Breast epithelium (tissue), 4 donors: ENCODE measurements around the gene PPP1CA. TPM values are rescaled to one million over a fixed set of nuclear protein-coding genes. Genes with fewer than 3 reads are reported as not detected.

Source experiments
- DNase-seq, 2 donors: peaks; one replicate each; pipeline ENCODE4 v3.0.0-alpha.2; 2019; ENCODE audit warnings: low spot score in 2 of 2
- H3K27ac ChIP-seq, 2 donors: fragments of 200-600 bp; sonication (generic) in 1 of 2; one replicate each; pipeline ENCODE4 v1.5.1; 2016 to 2019; ENCODE audit warnings: mild to moderate bottlenecking in 1 of 2
- H3K27me3 ChIP-seq, 2 donors: fragments of 200-600 bp; sonication (generic) in 1 of 2; one replicate each; pipeline versions ENCODE4 v1.5.1 to v1.6.0; 2017 to 2019; ENCODE audit warnings: control low read depth in 1 of 2, mild to moderate bottlenecking in 1 of 2
- H3K36me3 ChIP-seq: fragments of 200-600 bp; one replicate; pipeline ENCODE4 v1.5.1; 2019
- H3K4me1 ChIP-seq, 2 donors: fragments of 200-600 bp; sonication (generic); one replicate each; pipeline ENCODE4 v1.5.1; 2016 to 2019; ENCODE audit warnings: control low read depth in 1 of 2
- H3K4me3 ChIP-seq, 3 donors: fragments of 200-600 bp; sonication (generic); 1 replicate in 2 of 3; 2 replicates in 1 of 3; pipeline ENCODE4 v1.5.1; 2016 to 2019; ENCODE audit warnings: mild to moderate bottlenecking in 3 of 3, moderate library complexity in 2 of 3
- H3K9me3 ChIP-seq, 2 donors: fragments of 200-600 bp; sonication (generic) in 1 of 2; one replicate each; pipeline ENCODE4 v1.5.1; 2016 to 2019; ENCODE audit warnings: control low read depth in 1 of 2
- POLR2A ChIP-seq: fragments of 450-650 bp; IDR thresholded peaks from one replicate; pipeline ENCODE4 v1.6.1; 2016; ENCODE audit warnings: antibody characterized with exemption, mild to moderate bottlenecking, moderate library complexity
- POLR2AphosphoS5 ChIP-seq, 3 donors: sonication (generic); formaldehyde crosslinking; IDR thresholded peaks; one replicate each; pipeline ENCODE4 v1.6.1; 2017; ENCODE audit warnings: antibody characterized with exemption in 3 of 3
- intact Hi-C: fragments of 100-400 bp; cut with DNase I; formaldehyde crosslinking; loops from one replicate; pipeline ENCODE4 v1.15.1; 2023; ENCODE audit warnings: low total_unique reads
- total RNA-seq, 3 donors: library from RNA; depleted of rRNA; stranded (reverse); fragments of >200 nt; gene quantifications; one replicate each; pipeline ENCODE4 v1.1.0, GENCODE V29; 2016
- TF ChIP-seq, protein P1 (sequence below), 3 donors: fragments of 450-650 bp; IDR thresholded peaks; one replicate each; pipeline ENCODE4 v1.5.1; 2016 to 2017; ENCODE audit warnings: antibody characterized with exemption in 3 of 3, mild to moderate bottlenecking in 3 of 3, moderate library complexity in 3 of 3

PPP1CA gene
- total RNA-seq, 3 donors from 2014 or later: 73.1 to 91.9 (median 76.7) TPM

DNA sequence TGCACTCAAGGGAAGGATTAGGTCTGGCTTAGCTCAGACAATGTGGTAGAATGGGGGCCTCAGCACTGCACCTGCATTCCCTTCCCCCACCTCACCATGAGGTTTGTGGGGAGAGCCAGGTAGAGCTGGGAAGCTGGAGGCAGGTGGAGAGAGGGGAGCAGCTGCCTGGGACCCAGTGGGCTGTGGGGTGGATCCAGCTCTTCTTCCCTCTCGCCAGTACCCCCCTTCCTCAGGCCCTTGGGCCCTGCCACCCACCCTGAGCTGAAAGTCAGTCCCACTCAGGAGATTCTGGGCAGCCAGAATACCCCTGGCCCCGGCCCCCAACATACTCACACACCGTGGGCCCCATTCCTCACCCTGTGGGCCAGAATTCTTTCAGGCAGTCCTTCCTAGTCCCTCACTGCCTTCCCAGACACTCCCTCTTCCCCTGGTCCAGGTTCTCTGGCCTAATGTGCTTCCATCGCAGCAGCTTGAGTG is 45.2 kb downstream of the PPP1CA start:
- Histone ChIP-seq H3K36me3 (no peaks in the 10 kb centered on the region), H3K27ac (peak overlapping the region; percentile 49 to 97), H3K9me3 (no peaks in the 10 kb centered on the region), H3K4me3 (no peak overlapping the region), H3K27me3 (no peaks in the 10 kb centered on the region), H3K4me1 (peaks cover 13 to 29% of the 10 kb centered on the region in 2 donors)
- no peak for DNase-seq
- intact Hi-C loops: loop anchor here (5.0 kb wide), 1 partner anchor 36 kb away; the partner anchor contains the start of gene RAD9A
- TF ChIP-seq POLR2AphosphoS5 (IDR thresholded peaks at IDR 0.05) (no peak), POLR2A (no peak)
- TF ChIP-seq, protein P1, sequence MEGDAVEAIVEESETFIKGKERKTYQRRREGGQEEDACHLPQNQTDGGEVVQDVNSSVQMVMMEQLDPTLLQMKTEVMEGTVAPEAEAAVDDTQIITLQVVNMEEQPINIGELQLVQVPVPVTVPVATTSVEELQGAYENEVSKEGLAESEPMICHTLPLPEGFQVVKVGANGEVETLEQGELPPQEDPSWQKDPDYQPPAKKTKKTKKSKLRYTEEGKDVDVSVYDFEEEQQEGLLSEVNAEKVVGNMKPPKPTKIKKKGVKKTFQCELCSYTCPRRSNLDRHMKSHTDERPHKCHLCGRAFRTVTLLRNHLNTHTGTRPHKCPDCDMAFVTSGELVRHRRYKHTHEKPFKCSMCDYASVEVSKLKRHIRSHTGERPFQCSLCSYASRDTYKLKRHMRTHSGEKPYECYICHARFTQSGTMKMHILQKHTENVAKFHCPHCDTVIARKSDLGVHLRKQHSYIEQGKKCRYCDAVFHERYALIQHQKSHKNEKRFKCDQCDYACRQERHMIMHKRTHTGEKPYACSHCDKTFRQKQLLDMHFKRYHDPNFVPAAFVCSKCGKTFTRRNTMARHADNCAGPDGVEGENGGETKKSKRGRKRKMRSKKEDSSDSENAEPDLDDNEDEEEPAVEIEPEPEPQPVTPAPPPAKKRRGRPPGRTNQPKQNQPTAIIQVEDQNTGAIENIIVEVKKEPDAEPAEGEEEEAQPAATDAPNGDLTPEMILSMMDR (IDR thresholded peaks at IDR 0.05): no peak

DNA sequence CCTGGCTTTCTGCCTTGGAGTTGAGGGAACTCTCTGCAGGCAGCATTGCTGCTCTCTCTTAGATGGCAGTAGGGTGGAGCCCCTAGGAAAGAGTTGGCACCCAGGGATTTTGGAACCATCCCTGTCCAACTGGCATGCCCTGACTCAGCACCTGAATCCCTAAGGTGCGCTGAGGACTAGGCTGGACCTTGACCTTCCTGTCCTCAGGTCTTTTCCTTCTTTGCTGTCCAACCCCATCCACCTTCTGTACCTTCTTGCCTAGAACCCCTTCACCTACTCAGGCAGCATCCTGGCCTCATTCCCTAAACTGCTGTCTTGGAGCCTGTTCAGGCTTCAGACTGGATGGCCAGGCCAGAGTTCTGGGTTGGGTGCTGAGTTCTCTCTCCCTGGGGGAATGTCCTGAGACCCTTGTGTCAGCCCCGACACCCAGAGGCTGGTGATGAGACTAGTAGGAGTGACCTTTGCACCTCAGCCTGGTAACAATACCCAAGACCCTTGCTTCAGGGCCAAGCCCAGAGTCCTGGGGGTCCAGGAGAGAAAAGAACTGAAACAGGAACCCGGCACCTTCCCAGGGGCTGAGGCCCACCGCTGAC is 45.8 kb downstream of the PPP1CA start:
- Histone ChIP-seq H3K4me1 (peaks cover 13 to 30% of the 10 kb centered on the region in 2 donors), H3K9me3 (no peaks in the 10 kb centered on the region), H3K27me3 (no peaks in the 10 kb centered on the region), H3K27ac (peak overlapping the region; percentile 97 to 98), H3K4me3 (no peak overlapping the region), H3K36me3 (no peaks in the 10 kb centered on the region)
- intact Hi-C loops: loop anchor here (5.0 kb wide), 1 partner anchor 36 kb away; the partner anchor contains the start of gene RAD9A
- no peak for TF ChIP-seq POLR2AphosphoS5 (IDR thresholded peaks at IDR 0.05)
- TF ChIP-seq, protein P1 (IDR thresholded peaks at IDR 0.05): no peak
- no peak for TF ChIP-seq POLR2A
- DNase-seq: no peak

DNA sequence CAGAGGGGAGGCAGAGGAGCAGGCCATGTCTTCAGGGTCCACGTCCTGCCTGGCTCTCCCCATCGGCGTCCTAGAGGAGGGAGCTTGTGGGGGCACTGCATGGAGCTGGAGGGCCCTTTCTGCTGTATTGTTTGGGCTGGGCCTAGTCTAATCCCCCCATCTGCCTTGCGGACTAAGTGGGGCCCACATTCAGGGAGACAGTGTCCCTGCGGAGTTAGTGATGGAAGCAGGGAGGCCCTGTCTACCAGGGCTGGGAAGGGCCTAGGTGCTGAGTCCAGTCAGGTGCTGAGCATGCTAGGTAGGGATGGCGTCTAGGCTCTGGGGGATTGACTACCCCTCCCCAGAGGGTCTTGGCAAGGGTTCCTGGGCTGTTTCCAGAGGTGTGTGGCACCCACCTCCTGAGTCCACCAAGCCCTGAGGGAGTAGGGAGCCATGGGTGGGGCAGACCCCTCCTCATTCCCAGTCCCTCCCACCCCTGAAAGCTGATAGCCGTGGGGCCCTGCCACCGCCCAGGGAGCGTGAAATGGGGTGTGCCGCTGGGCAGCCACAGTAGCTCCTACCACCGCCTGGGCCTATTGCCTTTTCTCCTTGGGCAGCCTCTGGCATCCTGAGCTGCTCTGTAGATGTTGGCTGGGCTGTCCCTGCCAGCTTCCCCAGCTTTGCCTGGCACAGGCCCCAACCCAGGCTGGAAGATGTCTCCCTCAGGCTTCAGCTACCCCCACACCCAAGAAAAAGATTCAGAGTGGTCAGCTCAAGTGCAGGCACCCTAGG is 46.5 kb downstream of the PPP1CA start:
- no peaks in the 10 kb centered on the region for H3K27me3 ChIP-seq
- no peaks in the 10 kb centered on the region for H3K9me3 ChIP-seq
- H3K36me3 ChIP-seq: no peaks in the 10 kb centered on the region
- H3K4me1 ChIP-seq: peaks cover 13 to 30% of the 10 kb centered on the region in 2 donors
- TF ChIP-seq, protein P1 (IDR thresholded peaks at IDR 0.05): no peak
- TF ChIP-seq POLR2AphosphoS5 (IDR thresholded peaks at IDR 0.05): no peak
- no peak for TF ChIP-seq POLR2A
- no peak overlapping the region for H3K4me3 ChIP-seq
- peak overlapping the region; percentile 97 to 98 for H3K27ac ChIP-seq
- DNase-seq: no peak
- intact Hi-C loops: loop anchor here (5.0 kb wide), 1 partner anchor 37 kb away; the partner anchor contains the start of gene RAD9A

DNA sequence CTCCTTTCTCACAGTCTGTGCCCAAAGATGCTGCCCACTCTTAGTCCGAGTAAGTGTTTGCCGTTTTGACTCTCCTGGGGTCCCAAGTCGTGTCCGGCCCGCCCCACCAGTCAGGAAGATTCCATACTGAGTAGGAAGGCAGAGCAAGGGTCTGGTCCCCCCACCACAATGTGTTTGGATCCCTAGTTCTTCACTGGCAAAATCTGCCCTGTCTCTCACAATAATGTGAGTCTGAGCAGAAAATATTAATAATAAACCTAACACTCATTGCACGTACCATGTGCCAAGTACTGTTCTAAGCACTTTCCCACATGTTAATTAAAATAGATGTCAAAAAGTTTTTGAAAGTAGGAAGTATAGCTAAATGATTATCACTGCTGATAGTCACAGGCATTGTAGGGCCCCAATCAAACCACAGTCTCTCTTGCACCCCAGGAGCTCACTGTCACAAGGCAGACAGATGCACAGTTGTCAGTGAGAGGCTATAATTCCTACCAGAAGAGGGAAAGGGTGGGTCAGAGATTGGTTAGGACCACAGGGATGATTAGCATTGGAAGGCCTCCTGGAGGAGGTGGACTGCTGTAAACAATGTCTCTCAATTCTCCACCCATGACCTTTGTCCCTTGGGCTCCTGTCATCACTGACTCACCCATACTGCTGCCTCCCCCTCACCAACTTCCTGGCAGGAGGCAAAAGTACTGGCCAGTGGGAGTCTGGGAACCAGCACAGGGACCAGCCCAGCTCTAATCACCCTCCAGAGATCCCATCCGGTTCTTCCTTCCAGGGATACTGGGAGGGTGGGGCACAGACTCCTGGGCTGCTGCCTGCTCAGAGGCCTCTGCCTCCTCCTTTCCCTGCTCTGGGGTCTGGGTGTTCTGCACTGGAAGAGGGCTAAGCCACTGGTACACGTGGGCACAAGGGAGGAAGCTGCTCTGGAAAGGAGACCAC is 47.3 kb downstream of the PPP1CA start:
- Histone ChIP-seq H3K4me3 (peak overlapping the region; percentile 73 to 76 (median 74)), H3K27me3 (no peaks in the 10 kb centered on the region), H3K27ac (peak overlapping the region; percentile 97 to 98), H3K9me3 (no peaks in the 10 kb centered on the region), H3K36me3 (no peaks in the 10 kb centered on the region), H3K4me1 (peaks cover 13 to 30% of the 10 kb centered on the region in 2 donors)
- intact Hi-C loops: loop anchor here (5.0 kb wide), 1 partner anchor 38 kb away; the partner anchor contains the start of gene RAD9A
- no peak for DNase-seq
- TF ChIP-seq, protein P1 (IDR thresholded peaks at IDR 0.05): no peak
- TF ChIP-seq POLR2AphosphoS5 (IDR thresholded peaks at IDR 0.05): peak in 2 of 3 donors; percentile 37 to 82
